HepG2 (cell line): Measurements from ENCODE around the gene ZBTB20. TPM values are rescaled to one million over a fixed set of nuclear protein-coding genes. Genes with fewer than 3 reads are reported as not detected.

Experiments used
- AHDC1 ChIP-seq: sonication (generic); formaldehyde crosslinking; IDR thresholded peaks from 2 replicates; pipeline ENCODE4 v1.5.1; 2020; ENCODE audit warnings: mild to moderate bottlenecking, missing genetic modification reagents, borderline replicate concordance
- AHR ChIP-seq: IDR thresholded peaks from 2 replicates; pipeline ENCODE4 v1.6.1; 2018; ENCODE audit warnings: missing genetic modification reagents, missing compliant biosample characterization
- NFE2L2 ChIP-seq: fragments of 150-350 bp; IDR thresholded peaks from 2 replicates; pipeline ENCODE4 v1.6.1; 2014; ENCODE audit warnings: low read length
- PCBP1 ChIP-seq: fragments of 200-400 bp; formaldehyde crosslinking; IDR thresholded peaks from 2 replicates; pipeline ENCODE4 v1.6.1; 2017; ENCODE audit warnings: mild to moderate bottlenecking, low read depth, low read length, borderline replicate concordance
- PHF20 ChIP-seq: sonication (generic); formaldehyde crosslinking; IDR thresholded peaks from 2 replicates; pipeline ENCODE4 v1.5.0; 2020; ENCODE audit warnings: mild to moderate bottlenecking, missing genetic modification reagents
- TFDP2 ChIP-seq: sonication (generic); formaldehyde crosslinking; IDR thresholded peaks from 2 replicates; pipeline ENCODE4 v1.4.0; 2020; ENCODE audit warnings: missing genetic modification reagents
- ZC3H13 ChIP-seq: sonication (generic); formaldehyde crosslinking; IDR thresholded peaks from 2 replicates; pipeline ENCODE4 v1.8.1; 2023; ENCODE audit warnings: mild to moderate bottlenecking, missing genetic modification reagents, moderate library complexity
- ZNF451 ChIP-seq: sonication (generic); formaldehyde crosslinking; IDR thresholded peaks from 2 replicates; pipeline ENCODE4 v1.5.0; 2020; ENCODE audit warnings: mild to moderate bottlenecking, missing genetic modification reagents
- ZNF720 ChIP-seq: sonication (generic); formaldehyde crosslinking; IDR thresholded peaks from 2 replicates; pipeline ENCODE4 v1.4.0; 2020; ENCODE audit warnings: missing genetic modification reagents
- ZSCAN20 ChIP-seq: sonication (generic); formaldehyde crosslinking; IDR thresholded peaks from 2 replicates; pipeline ENCODE4 v1.4.0; 2020; ENCODE audit warnings: missing genetic modification reagents, mild to moderate bottlenecking, borderline replicate concordance
- polyA plus RNA-seq, 8 experiments: library from polyadenylated mRNA; depleted of rRNA in 3 of 8; stranded (reverse) in 7 of 8; unstranded in 1 of 8; fragments of >200 nt; fragmentation: Illumina TruSeq in 4 of 8; extraction: Trizol in 4 of 8; gene quantifications; 2 replicates each; pipeline versions ENCODE4 v1.2.1 to v1.2.3, GENCODE V29; 2011 to 2016; ENCODE audit warnings: low read depth in 4 of 8, missing spikeins in 1 of 8, mixed read lengths in 1 of 8; ENCODE audit not compliant: insufficient read depth in 1 of 8
- total RNA-seq, 5 experiments: library from RNA; depleted of rRNA; stranded (reverse); fragments of >200 nt; fragmentation: Illumina TruSeq; extraction: Trizol; gene quantifications; 2 replicates each; pipeline ENCODE4 v1.2.3, GENCODE V29; 2016; ENCODE audit warnings: low read depth in 1 of 5
- TF ChIP-seq, protein P1 (sequence below): sonication (generic); formaldehyde crosslinking; IDR thresholded peaks from 2 replicates; pipeline ENCODE4 v1.8.1; 2023; ENCODE audit warnings: missing genetic modification reagents, inconsistent platforms, borderline replicate concordance
- TF ChIP-seq, protein P2 (sequence below): sonication (generic); formaldehyde crosslinking; IDR thresholded peaks from 2 replicates; pipeline ENCODE4 v1.8.0; 2022; ENCODE audit warnings: mild to moderate bottlenecking, missing genetic modification reagents, borderline replicate concordance
- TF ChIP-seq, protein P3 (sequence below): sonication (generic); formaldehyde crosslinking; IDR thresholded peaks from 2 replicates; pipeline ENCODE4 v1.4.0; 2020; ENCODE audit warnings: missing genetic modification reagents, borderline replicate concordance

Gene ZBTB20
- total and polyA plus RNA-seq, 2 of the 13 experiments (the other 11 are each of a cell fraction or from before 2014, with no cell fraction given): 1.9 to 8.8 TPM

DNA sequence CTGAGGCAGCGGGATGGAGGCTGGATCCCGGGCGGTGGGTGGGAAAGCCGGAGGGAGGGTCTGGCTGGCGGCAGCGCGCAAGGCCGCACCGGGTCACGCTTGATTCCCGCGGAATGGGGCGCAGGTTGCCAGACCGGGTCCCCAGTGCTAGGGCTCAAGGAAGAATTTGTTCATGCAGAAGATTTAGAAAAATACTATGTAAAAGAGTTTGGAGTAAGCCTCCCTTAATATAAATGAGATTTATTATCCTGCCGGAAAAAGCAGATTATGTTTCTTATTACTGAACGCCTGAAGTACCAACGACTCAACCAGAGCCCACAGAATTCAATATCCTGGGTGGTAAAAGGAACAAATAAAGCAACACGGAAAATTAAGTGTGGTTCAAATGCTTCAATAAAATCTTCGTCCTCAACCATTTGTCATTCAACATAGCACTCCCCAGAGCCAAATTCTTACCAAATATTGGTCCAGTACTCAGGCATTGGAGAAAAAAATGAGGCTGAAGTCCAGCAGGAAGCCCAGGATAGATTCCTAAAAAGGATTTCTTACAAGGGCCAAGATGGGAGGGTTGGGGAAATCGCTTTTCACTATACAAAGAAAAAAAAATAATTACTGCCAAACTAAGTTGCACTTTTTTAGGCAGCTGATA, 1.2 kb upstream of the ZBTB20 start (continued):
- 0 out of 2 replicates have a peak, but pooled peaks have one; percentile 7 for TF ChIP-seq AHDC1 (CRISPR knock-in tag)
- no peak for TF ChIP-seq ZSCAN20 (CRISPR knock-in tag)
- no peak for TF ChIP-seq TFDP2 (CRISPR knock-in tag)
- TF ChIP-seq, protein P1, sequence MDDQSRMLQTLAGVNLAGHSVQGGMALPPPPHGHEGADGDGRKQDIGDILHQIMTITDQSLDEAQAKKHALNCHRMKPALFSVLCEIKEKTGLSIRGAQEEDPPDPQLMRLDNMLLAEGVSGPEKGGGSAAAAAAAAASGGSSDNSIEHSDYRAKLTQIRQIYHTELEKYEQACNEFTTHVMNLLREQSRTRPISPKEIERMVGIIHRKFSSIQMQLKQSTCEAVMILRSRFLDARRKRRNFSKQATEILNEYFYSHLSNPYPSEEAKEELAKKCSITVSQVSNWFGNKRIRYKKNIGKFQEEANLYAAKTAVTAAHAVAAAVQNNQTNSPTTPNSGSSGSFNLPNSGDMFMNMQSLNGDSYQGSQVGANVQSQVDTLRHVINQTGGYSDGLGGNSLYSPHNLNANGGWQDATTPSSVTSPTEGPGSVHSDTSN: no peak
- TF ChIP-seq NFE2L2: no peak
- no peak for TF ChIP-seq AHR (CRISPR knock-in tag)
- TF ChIP-seq, protein P2, sequence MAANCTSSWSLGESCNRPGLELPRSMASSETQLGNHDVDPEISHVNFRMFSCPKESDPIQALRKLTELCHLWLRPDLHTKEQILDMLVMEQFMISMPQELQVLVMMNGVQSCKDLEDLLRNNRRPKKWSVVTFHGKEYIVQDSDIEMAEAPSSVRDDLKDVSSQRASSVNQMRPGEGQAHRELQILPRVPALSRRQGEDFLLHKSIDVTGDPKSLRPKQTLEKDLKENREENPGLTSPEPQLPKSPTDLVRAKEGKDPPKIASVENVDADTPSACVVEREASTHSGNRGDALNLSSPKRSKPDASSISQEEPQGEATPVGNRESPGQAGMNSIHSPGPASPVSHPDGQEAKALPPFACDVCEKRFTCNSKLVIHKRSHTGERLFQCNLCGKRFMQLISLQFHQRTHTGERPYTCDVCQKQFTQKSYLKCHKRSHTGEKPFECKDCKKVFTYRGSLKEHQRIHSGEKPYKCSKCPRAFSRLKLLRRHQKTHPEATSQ (CRISPR knock-in tag): no peak
- TF ChIP-seq, protein P3, sequence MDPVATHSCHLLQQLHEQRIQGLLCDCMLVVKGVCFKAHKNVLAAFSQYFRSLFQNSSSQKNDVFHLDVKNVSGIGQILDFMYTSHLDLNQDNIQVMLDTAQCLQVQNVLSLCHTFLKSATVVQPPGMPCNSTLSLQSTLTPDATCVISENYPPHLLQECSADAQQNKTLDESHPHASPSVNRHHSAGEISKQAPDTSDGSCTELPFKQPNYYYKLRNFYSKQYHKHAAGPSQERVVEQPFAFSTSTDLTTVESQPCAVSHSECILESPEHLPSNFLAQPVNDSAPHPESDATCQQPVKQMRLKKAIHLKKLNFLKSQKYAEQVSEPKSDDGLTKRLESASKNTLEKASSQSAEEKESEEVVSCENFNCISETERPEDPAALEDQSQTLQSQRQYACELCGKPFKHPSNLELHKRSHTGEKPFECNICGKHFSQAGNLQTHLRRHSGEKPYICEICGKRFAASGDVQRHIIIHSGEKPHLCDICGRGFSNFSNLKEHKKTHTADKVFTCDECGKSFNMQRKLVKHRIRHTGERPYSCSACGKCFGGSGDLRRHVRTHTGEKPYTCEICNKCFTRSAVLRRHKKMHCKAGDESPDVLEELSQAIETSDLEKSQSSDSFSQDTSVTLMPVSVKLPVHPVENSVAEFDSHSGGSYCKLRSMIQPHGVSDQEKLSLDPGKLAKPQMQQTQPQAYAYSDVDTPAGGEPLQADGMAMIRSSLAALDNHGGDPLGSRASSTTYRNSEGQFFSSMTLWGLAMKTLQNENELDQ: no peak
- TF ChIP-seq ZNF451 (CRISPR knock-in tag): peak; percentile 0; the same call in 1 of the 2 replicates
- no peak for TF ChIP-seq ZC3H13 (CRISPR knock-in tag)
- no peak for TF ChIP-seq PCBP1
- TF ChIP-seq ZNF720 (CRISPR knock-in tag): no peak
- TF ChIP-seq PHF20 (CRISPR knock-in tag): peak; percentile 51; the same call in 1 of the 2 replicates
